Progenitor cell of endocrine pancreas (in vitro differentiated cells): Measurements from ENCODE around the gene SC5D. TPM values are rescaled to one million over a fixed set of nuclear protein-coding genes. Genes with fewer than 3 reads are reported as not detected.

Experiments used
- DNase-seq: peaks from one replicate; pipeline ENCODE4 v3.0.0; 2021; ENCODE audit warnings: low spot score; ENCODE audit not compliant: unreplicated experiment
- H3K27ac Mint-ChIP-seq: 2 replicates; pipeline ENCODE4 v1.8.0; 2021; ENCODE audit warnings: mild to moderate bottlenecking, moderate library complexity, mixed read lengths
- H3K27me3 Mint-ChIP-seq: 2 replicates; pipeline ENCODE4 v1.8.0; 2021; ENCODE audit warnings: mixed read lengths
- H3K36me3 Mint-ChIP-seq: 2 replicates; pipeline ENCODE4 v1.8.0; 2022; ENCODE audit warnings: mixed read lengths; ENCODE audit not compliant: insufficient read depth
- H3K4me1 Mint-ChIP-seq: 2 replicates; pipeline ENCODE4 v1.8.0; 2021; ENCODE audit warnings: low read depth, mixed read lengths
- H3K4me3 Mint-ChIP-seq: 2 replicates; pipeline ENCODE4 v1.8.0; 2021; ENCODE audit warnings: low read depth, mild to moderate bottlenecking, moderate library complexity, mixed read lengths
- H3K9me3 Mint-ChIP-seq: 2 replicates; pipeline ENCODE4 v1.8.0; 2021; ENCODE audit warnings: low read depth, mixed read lengths
- total RNA-seq: library from RNA; stranded (reverse); gene quantifications from 2 replicates; pipeline ENCODE4 v1.2.1, GENCODE V29; 2021
- TF ChIP-seq, protein P1 (sequence below): fragments of 200-600 bp; sonication (generic); IDR thresholded peaks from one replicate; pipeline ENCODE4 v1.5.0; 2021; ENCODE audit warnings: antibody characterized with exemption, mild to moderate bottlenecking; ENCODE audit not compliant: unreplicated experiment

Gene SC5D
- total RNA-seq, 1 donor from 2014 or later, result 58.7 TPM

DNA sequence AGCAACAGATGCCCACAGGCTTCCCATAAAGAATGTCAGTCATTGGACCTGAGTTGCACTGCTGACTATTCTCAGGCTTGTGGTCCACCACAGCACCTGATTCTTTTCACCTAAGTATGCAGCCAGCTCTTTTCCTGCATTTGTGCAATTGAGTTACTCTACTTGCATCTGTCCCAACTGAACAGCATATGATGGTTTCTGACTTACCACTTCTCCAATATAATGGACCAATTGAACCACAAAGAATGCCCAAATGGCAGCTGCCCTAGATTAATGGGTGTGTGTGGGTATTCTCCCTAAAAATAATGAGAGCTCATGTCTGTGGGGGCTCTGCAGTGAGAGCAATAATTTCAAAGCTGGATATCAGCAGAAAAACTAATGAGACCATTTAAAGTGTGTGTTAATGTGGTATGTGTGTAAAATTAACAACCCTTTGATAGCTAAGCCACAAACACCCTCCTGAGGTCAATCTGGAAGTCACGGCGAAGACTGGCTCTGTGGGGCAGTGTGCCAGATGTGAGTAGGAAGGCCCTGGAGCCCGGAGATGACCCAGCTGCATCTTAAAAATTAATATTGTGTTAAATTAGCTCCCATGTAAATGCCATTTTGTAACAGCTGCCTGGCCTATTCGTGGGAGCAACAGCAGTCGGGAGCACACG is 43.8 kb downstream of the SC5D start:
- Mint-ChIP-seq H3K36me3 (no peaks in the 10 kb centered on the region), H3K27ac (no peak overlapping the region), H3K4me3 (no peak overlapping the region), H3K27me3 (peaks cover 7% of the 10 kb centered on the region), H3K9me3 (peaks cover 3% of the 10 kb centered on the region), H3K4me1 (no peaks in the 10 kb centered on the region)
- TF ChIP-seq, protein P1, sequence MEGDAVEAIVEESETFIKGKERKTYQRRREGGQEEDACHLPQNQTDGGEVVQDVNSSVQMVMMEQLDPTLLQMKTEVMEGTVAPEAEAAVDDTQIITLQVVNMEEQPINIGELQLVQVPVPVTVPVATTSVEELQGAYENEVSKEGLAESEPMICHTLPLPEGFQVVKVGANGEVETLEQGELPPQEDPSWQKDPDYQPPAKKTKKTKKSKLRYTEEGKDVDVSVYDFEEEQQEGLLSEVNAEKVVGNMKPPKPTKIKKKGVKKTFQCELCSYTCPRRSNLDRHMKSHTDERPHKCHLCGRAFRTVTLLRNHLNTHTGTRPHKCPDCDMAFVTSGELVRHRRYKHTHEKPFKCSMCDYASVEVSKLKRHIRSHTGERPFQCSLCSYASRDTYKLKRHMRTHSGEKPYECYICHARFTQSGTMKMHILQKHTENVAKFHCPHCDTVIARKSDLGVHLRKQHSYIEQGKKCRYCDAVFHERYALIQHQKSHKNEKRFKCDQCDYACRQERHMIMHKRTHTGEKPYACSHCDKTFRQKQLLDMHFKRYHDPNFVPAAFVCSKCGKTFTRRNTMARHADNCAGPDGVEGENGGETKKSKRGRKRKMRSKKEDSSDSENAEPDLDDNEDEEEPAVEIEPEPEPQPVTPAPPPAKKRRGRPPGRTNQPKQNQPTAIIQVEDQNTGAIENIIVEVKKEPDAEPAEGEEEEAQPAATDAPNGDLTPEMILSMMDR, result no peak
- DNase-seq, result no peak

GRCh38 chr11:121337078-121337477 is 44.5 kb downstream of the SC5D start:
- H3K9me3 Mint-ChIP-seq, result peaks cover 3% of the 10 kb centered on the region

DNA sequence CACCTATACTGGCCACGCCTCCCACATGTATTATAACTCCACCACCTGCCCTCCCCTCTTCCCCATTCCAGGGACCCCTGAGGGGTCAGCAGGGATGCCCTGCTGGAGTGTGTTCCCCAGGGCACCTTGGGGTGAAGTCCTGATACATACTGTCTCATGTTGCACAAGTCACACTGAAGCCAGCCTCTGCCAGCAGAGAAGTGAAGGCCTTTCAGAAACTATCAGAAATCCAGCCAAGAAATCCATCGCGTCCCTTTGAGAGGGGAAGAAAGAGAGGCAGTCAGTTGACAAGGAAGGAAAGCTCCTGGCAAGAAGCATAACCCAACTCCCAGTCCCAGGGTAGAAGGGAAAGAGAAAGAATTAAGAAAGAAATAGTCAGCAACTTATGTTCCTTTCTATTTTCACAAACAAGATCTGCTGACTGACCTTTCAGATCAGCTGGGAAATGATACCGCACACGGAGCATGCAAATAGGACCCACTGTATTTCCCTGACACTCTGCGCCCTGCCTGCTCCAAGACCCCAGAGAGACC is 45.2 kb downstream of the SC5D start:
- Mint-ChIP-seq H3K27me3 (peaks cover 7% of the 10 kb centered on the region), H3K36me3 (no peaks in the 10 kb centered on the region), H3K4me1 (no peaks in the 10 kb centered on the region), H3K4me3 (no peak overlapping the region), H3K27ac (no peak overlapping the region), H3K9me3 (no peaks in the 10 kb centered on the region)
- TF ChIP-seq, protein P1, result no peak
- DNase-seq, result no peak

More at GRCh38 chr11:121337078-121337477, 44.5 kb downstream of the SC5D start:
- Mint-ChIP-seq H3K4me3 (no peak overlapping the region), H3K4me1 (no peaks in the 10 kb centered on the region), H3K27me3 (peaks cover 7% of the 10 kb centered on the region), H3K36me3 (no peaks in the 10 kb centered on the region), H3K27ac (no peak overlapping the region)
- DNase-seq, result no peak
- TF ChIP-seq, protein P1, result no peak

DNA sequence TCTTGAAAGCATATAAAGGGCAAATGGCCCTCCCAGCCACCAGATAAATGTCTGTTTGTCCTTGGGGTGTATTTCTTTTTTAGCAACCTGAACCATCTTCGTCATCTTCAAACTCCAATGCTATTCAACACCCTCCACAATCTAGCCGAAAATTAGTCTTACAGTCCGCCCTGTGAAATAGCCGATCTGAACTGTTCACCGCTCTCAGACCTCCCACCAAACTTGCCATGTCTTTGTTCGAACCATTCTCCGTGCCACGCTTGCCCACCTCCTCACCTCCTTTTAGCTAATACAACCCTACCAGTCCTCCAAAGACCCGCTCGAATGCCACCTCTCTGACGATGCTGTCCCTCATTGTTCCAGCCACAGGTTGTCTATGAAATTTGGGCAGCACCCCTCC is 46.0 kb downstream of the SC5D start:
- Mint-ChIP-seq H3K27ac (no peak overlapping the region), H3K4me3 (no peak overlapping the region), H3K9me3 (no peaks in the 10 kb centered on the region), H3K4me1 (no peaks in the 10 kb centered on the region), H3K36me3 (no peaks in the 10 kb centered on the region), H3K27me3 (peaks cover 7% of the 10 kb centered on the region)
- TF ChIP-seq, protein P1, result no peak
- no peak for DNase-seq

- H3K4me3 Mint-ChIP-seq, result no peak overlapping the region
- no peak overlapping the region for H3K27ac Mint-ChIP-seq
- TF ChIP-seq, protein P1, result no peak
- no peaks in the 10 kb centered on the region for H3K4me1 Mint-ChIP-seq
- H3K27me3 Mint-ChIP-seq, result peaks cover 7% of the 10 kb centered on the region
- H3K36me3 Mint-ChIP-seq, result no peaks in the 10 kb centered on the region
- no peak for DNase-seq
- no peaks in the 10 kb centered on the region for H3K9me3 Mint-ChIP-seq
Observed at GRCh38 chr11:121340032-121340580, 47.5 kb downstream of the SC5D start.
